Measurements from ENCODE around the gene ZBTB32.

DNA sequence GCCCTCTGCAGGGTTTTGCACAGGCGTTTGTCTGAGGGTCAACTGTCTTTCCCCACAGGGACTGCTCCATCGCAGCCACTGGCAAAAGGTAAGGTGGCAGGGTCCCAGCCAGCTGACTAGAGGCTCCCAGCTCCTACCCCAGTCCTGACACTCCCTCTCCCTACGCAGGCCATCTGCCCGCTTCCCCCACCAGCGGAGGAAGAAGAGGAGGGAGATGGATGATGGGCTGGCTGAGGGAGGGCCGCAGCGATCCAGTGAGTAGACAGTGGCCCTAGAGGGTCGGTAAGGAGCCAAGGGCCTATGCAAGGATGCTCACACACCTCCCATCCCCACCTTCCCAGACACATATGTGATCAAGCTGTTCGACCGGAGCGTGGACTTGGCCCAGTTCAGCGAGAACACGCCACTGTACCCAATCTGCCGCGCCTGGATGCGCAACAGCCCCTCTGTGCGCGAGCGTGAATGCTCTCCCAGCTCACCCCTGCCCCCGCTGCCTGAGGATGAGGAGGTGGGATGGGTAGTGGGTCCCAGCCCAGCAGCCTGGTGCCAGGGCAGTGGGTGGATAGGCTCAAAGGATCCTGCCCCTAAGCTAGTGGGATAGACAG lies 48.5 kb downstream of the ZBTB32 start:
- no peak for TF ChIP-seq CTCF (IDR thresholded peaks at IDR 0.05)
- no peak for TF ChIP-seq EZH2 (IDR thresholded peaks at IDR 0.05)
